Adrenal gland (tissue), 12 donors: Measurements from ENCODE around the gene VEGFA. TPM values are rescaled to one million over a fixed set of nuclear protein-coding genes. Genes with fewer than 3 reads are reported as not detected.

Source experiments
- DNase-seq, 7 donors: peaks; one replicate each; pipeline ENCODE4 v3.0.0-alpha.2; 2019 to 2020
- H3K27ac ChIP-seq, 5 donors: fragments of 200-600 bp; sonication (generic) in 4 of 5; 1 replicate in 3 of 5; 2 replicates in 2 of 5; pipeline versions ENCODE4 v1.5.1 to v1.8.0; 2016 to 2020; ENCODE audit warnings: mild to moderate bottlenecking in 1 of 5
- H3K27me3 ChIP-seq: fragments of 200-600 bp; 2 replicates; pipeline ENCODE4 v1.8.0; 2021
- H3K36me3 ChIP-seq, 2 donors: fragments of 200-600 bp; replicated peaks in 1 of 2; 1 replicate in 1 of 2; 2 replicates in 1 of 2; pipeline versions ENCODE4 v1.5.1 to v1.8.0; 2018 to 2022
- H3K4me1 ChIP-seq, 2 donors: fragments of 200-600 bp; replicated peaks in 1 of 2; 1 replicate in 1 of 2; 2 replicates in 1 of 2; pipeline versions ENCODE4 v1.5.1 to v1.8.0; 2018 to 2021
- H3K4me3 ChIP-seq, 4 donors: fragments of 200-600 bp; sonication (generic) in 3 of 4; one replicate each; pipeline ENCODE4 v1.5.1; 2016 to 2018
- H3K9me3 ChIP-seq, 3 donors: fragments of 200-600 bp; sonication (generic) in 1 of 3; replicated peaks in 1 of 3; 1 replicate in 2 of 3; 2 replicates in 1 of 3; pipeline versions ENCODE4 v1.5.1 to v1.8.0; 2016 to 2021
- CTCF ChIP-seq, 6 experiments: fragments of 450-650 bp in 4 of 6; fragments of 200-600 bp in 2 of 6; sonication (generic) in 1 of 6; IDR thresholded peaks; 1 replicate in 5 of 6; 2 replicates in 1 of 6; pipeline versions ENCODE4 v1.5.1 to v1.8.0; 2016 to 2021; ENCODE audit warnings: antibody characterized with exemption in 6 of 6, mild to moderate bottlenecking in 2 of 6, moderate library complexity in 1 of 6
- POLR2A ChIP-seq, 2 donors: fragments of 450-650 bp; IDR thresholded peaks; one replicate each; pipeline ENCODE4 v1.6.1; 2017; ENCODE audit warnings: antibody characterized with exemption in 2 of 2, mild to moderate bottlenecking in 2 of 2, moderate library complexity in 1 of 2
- WGBS, 4 donors: extraction: QIAGEN DNeasy Blood & Tissue Kit in 2 of 4; methylation state at CpG; one replicate each; pipeline versions ENCODE4 v1.1.5 to v1.1.7; 2013 to 2017; 5-methylcytosine and 5-hydroxymethylcytosine counted together
- intact Hi-C, 2 donors: fragments of 100-400 bp; cut with DNase I; formaldehyde crosslinking; loops; one replicate each; pipeline versions ENCODE4 v1.14.1 to v1.15.0; 2022 to 2023
- polyA plus RNA-seq, 3 donors: library from polyadenylated mRNA; stranded (reverse); fragments of 200-250 nt in 2 of 3; fragments of 350-450 nt in 1 of 3; fragmentation: Illumina TruSeq in 1 of 3; extraction: RNeasy Lipid Tissue Mini Kit (QIAGEN cat#74804) in 1 of 3; gene quantifications; one replicate each; pipeline ENCODE4 v1.2.3, GENCODE V29; 2013 to 2014
- total RNA-seq, 9 donors: library from RNA; depleted of rRNA in 4 of 9; stranded (reverse); fragments of >200 nt in 4 of 9; fragments of 120-200 nt in 1 of 9; fragmentation: NEBNext Ultra II Directional in 1 of 9; extraction: Animal tissue kit (Norgen Biotek cat#: 25700) in 1 of 9; gene quantifications; one replicate each; pipeline versions ENCODE4 v1.1.0 to v1.2.4, GENCODE V29; 2013 to 2023
- donor health status: healthy with polysubstance abuse.
- donor health status: Bipolar disorder and iron deficiency.
- donor health status: DM: yes; HTN: yes; CAD: no.
- donor health status: DM: no; HTN: no; CAD: no.
- donor health status: DM: no; HTN: no; CAD: no.
- donor health status: DM: yes; HTN: yes; CAD: no.

The VEGFA gene
- total and polyA plus RNA-seq, 12 donors, result 31.5 to 343 (median 101) TPM

- intact Hi-C loops, result no loop called here
- no peaks in the 10 kb centered on the region for H3K9me3 ChIP-seq
- H3K27ac ChIP-seq, result no peak overlapping the region
- no peaks in the 10 kb centered on the region for H3K4me1 ChIP-seq
- no peak overlapping the region for H3K4me3 ChIP-seq
- DNase-seq, result no peak
- no peaks in the 10 kb centered on the region for H3K27me3 ChIP-seq
- 66 to 71% (median 70%) methylated on average over 5 of the region's 5 CpGs for WGBS, 4 donors
- H3K36me3 ChIP-seq, result no peaks in the 10 kb centered on the region
- TF ChIP-seq POLR2A (IDR thresholded peaks at IDR 0.05) (no peak), CTCF (IDR thresholded peaks at IDR 0.05) (no peak)
Measured at GRCh38 chr6:43819958-43820357, 49.9 kb downstream of the VEGFA start.

GRCh38 chr6:43820486-43820885, 50.5 kb downstream of the VEGFA start:
- Histone ChIP-seq H3K9me3 (no peaks in the 10 kb centered on the region), H3K27me3 (no peaks in the 10 kb centered on the region), H3K4me3 (no peak overlapping the region), H3K36me3 (no peaks in the 10 kb centered on the region), H3K27ac (no peak overlapping the region), H3K4me1 (no peaks in the 10 kb centered on the region)
- intact Hi-C loops, result no loop called here
- DNase-seq, result no peak
- WGBS, 4 donors, result 89 to 94% (median 92%) methylated on average over 6 of the region's 6 CpGs
- TF ChIP-seq POLR2A (IDR thresholded peaks at IDR 0.05), result no peak
- TF ChIP-seq CTCF (IDR thresholded peaks at IDR 0.05), result no peak

- no peaks in the 10 kb centered on the region for H3K27me3 ChIP-seq
- no peak overlapping the region for H3K27ac ChIP-seq
- WGBS, 4 donors, result 62 to 74% (median 68%) methylated on average over 4 of the region's 4 CpGs
- TF ChIP-seq POLR2A (IDR thresholded peaks at IDR 0.05), result no peak
- peaks cover 0 to 1% of the 10 kb centered on the region in 2 donors for H3K4me1 ChIP-seq
- H3K4me3 ChIP-seq, result no peak overlapping the region
- DNase-seq, result no peak
- intact Hi-C loops, result no loop called here
- H3K36me3 ChIP-seq, result no peaks in the 10 kb centered on the region
- H3K9me3 ChIP-seq, result no peaks in the 10 kb centered on the region
Measured at GRCh38 chr6:43821101-43821886, 51.3 kb downstream of the VEGFA start.

- H3K9me3 ChIP-seq, result no peaks in the 10 kb centered on the region
- TF ChIP-seq POLR2A (IDR thresholded peaks at IDR 0.05) (no peak), CTCF (IDR thresholded peaks at IDR 0.05) (no peak)
- H3K36me3 ChIP-seq, result no peaks in the 10 kb centered on the region
- no peak overlapping the region for H3K4me3 ChIP-seq
- WGBS, 4 donors, result 90 to 97% (median 94%) methylated on average over 9 of the region's 9 CpGs
- no peak overlapping the region for H3K27ac ChIP-seq
- DNase-seq, result no peak
- peaks cover 0 to 9% of the 10 kb centered on the region in 2 donors for H3K4me1 ChIP-seq
- intact Hi-C loops, result no loop called here
- H3K27me3 ChIP-seq, result no peaks in the 10 kb centered on the region
Measured at GRCh38 chr6:43823390-43823789, 53.4 kb downstream of the VEGFA start.
